CD4-positive, alpha-beta T cell treated with Interleukin-4 for 1 hour (primary cell): Measurements from ENCODE around the gene DNM3.

Experiments used
- DNase-seq, 2 donors: peaks; one replicate each; pipeline ENCODE4 v3.0.0-alpha.2; 2020 to 2022

DNM3 gene

DNA sequence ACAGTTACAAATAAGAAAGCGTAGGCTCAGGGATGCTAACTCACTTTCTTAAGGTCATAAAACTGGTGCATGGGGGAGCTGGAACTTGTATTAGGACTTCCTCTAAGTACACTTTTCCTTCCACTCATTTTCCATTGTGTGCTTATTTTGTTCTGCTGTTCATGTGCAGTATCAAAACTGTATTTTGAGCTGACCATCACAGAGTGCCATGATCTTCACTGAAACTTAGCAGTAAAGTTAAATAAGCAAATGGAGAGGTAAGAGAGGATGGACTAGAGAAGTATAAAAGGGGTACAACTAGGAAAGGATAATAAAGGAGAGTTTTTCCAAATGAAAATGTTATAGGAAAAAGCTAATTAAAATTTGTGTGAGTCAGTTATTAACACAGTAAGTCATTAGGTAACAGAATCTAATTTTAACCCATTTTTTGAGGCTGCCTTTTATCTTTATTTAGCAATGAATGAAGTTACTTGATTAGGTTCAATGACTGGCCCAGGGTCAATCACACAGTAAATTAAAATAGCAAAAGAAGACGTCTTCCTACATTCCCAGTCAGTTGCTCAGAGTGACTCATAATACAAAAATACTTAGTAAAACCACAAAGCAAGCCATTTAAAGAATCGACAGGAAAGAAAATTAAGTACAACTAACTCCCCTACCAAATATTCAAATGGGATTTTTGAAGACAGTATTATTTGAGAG, 413.4 kb downstream of the DNM3 start:
- no peak for DNase-seq

DNA sequence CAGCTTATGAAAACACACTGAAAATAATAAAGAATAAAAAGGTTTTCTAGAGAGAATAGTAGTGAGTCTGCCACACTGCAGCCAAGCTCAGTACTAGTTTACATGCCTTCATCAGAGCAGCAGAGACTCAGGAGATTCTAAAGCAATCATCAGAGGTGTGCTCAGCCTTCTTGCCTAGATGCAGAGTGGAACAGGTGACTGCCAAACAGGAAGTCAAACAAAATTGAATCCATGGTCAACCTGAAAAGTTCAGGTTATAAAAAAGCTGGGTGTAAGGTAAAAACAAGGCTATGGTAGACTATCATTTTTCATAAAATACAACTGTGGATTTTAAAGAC, 413.9 kb downstream of the DNM3 start:
- no peak for DNase-seq

DNA sequence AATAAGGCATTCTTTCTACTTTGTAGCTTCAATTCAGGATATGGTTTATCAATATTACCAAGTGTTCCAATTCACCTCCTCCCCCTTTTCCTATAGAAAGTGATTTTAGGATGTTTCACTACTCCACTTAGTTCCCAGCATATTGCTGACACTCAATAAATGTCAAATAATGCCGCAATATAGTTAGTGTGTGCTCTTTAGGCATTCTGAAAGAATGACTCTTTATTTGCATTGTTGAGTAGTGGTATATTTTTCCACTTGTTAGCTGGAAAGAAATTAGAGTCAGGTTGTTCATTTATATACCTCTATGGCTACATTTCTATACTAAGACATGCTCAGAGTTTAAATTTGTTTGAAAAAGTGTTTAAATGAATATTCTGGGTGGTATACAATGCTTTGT, 424.6 kb downstream of the DNM3 start:
- DNase-seq, result no peak

DNA sequence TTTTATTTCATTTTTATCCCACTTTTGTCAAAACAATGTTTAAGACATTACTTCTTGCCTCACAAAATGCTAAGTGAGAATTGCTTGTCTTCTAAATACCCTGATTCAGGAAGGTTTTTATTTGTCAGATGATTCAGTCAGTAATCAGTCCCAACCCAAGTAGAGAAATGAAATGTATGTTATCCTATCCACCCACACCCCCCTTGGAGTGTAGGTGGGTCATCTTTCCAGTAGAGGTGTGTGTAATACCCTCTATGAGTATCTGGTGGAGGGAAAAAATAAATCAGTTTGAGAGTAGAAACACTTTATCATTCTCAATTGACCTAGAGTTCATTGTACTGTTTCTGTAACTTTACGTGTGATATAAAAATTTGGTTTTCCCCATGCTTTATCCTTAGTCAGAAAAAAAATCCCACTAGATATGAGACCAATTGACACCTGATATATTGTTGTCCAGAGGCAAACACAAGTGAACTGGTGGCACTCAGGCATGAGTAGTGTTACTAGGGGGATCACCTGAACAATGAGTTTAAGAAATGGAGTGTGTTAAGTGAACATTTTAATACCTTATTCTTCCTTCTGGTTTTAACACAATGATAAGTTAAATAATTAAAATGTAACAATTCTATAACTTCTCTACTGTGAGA, 425.4 kb downstream of the DNM3 start:
- DNase-seq, result no peak

DNA sequence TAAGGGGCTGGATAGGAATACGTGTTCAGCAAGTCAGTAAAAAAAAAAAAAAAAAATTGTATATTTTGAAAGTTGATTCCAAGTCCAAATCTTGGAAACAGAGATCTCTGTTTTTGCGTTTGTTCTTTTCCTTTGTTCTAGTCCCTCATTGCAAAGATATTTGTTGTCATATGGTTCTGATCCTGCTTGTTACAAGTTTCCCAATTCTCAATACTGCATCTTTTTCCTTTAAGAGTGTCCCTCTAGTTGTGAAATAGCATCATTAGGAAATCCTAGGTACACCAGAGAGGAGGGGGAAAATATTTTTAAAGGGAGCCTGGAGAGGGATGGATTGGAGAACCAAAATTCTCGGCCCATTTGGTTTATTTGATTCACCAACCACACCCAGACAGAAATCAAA, 426.9 kb downstream of the DNM3 start:
- DNase-seq, result no peak

DNA sequence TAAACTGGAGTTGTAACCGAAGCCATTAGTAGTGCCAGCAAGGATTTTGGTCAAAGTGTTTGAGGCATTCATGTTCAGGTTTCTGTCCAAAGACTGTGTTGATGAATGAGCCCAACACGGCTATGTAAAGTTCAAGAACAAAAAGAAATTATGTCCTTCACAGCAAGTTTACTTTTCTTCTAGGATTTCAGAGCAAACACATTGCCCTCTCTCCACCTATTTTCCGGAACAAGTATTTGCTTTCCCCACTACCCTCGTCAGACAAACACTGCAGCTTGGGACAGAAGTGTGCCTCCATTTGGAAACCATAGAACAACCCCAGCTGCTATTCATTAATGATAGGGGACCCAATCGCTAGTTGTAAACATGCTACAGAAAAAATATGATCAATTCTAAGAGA, 427.8 kb downstream of the DNM3 start:
- no peak for DNase-seq

DNA sequence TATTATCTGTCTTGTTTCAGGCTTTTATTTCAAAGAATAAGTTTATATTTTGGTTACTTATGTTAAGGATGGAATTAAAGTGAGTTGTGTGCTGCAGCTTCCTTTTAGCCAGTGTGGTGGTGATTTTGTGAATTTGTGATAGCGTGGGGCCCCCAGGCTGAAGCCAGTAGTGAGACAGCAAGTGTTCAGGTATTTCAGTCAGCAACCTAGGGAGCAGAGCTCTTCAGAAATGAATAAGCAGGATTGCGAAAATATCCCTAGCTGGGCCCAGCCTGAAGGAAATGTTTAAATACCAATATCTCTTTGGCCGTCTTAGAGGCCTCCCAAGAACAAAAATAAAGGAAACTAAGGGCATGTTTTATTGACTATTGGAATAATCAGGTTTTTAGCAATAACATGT, 428.3 kb downstream of the DNM3 start:
- no peak for DNase-seq

DNA sequence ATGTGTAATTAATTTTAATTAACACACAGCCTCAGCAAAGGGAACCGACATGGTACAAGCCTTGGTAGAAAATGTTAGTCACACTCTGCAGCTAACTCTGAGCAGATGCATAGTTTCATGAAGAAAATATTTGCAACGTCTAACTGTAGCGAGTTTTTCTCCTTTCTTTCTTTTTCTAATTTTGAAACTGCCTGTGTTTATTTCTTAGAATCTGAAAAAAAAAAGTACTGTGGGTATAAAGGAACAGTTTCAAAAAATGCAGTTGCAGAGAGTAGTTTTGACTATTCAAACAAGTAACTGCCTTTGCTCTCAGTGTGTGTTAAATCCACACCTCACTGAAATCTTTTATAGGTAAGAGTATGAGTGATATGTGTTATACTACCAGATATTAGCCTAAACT, 429.3 kb downstream of the DNM3 start:
- DNase-seq, result no peak

DNA sequence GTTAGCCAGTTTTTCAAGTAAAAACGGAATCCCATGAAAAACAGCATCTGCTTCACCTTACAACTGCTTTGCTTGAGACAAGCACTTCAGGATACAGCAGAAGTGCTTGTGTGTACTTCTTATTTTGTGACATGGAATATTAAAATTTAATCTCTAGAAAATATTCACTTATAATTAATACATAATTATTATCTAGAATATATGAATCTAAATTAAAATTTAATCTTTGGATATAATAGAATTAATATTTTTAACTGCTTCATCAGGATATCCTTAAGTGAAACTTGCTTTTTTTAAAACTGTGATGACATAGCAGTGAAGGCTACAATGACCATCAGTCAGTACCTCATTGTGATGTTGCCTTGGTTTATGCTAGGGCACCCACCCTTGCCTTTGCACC, 430.8 kb downstream of the DNM3 start:
- DNase-seq, result no peak

DNA sequence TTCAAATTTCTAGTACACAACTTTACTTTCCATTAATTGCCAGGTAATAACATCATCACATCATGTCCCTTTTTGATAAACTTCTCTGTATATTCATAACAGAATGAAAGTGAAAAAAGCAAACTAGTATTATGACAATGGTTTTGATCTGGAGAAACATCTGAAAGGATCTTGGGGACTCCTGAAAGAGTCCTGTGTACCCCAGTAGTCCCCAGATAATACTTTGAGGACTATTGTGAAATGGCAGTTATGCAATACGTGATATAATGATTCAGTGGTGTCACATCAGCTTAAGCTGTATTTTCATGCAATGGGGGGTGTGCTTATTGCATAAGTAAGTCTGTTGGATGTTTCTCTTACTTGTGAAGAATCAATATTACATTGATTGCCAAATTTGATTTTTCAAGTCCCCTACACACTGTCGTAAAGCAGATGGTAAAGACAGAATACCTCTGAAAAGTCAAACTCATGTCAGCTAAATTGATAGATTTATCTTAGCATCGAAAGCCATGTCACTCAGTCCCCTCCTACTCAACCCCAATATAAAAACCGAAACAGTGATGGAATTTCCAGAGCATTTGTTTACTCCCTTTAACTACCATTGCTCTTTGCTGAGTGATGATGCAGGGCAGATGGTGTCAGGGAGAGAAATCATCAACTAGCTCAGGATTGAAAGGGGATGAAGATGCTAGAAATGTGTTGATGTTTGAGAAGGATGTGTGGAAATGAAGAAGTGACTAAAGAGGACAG, 432.5 kb downstream of the DNM3 start:
- DNase-seq, result no peak

DNA sequence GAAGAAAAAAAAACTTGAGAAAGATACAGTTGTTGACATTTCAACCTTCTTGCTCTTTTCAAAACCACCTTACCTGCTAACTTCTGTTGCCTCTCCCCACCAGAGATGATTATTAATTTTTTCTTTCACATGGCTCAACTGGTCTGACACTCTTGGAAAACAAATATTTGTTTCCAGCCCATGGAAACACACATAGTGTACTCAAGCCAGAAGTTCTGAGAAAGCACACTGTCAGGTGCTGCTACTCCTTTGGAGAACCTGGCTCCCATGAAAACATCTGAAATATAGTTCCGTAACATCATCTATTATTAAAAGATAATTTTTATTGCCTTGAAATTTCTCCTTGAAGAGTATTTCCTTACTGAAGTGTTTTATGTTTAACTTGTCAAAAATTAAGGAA, 434.2 kb downstream of the DNM3 start:
- DNase-seq, result no peak

DNA sequence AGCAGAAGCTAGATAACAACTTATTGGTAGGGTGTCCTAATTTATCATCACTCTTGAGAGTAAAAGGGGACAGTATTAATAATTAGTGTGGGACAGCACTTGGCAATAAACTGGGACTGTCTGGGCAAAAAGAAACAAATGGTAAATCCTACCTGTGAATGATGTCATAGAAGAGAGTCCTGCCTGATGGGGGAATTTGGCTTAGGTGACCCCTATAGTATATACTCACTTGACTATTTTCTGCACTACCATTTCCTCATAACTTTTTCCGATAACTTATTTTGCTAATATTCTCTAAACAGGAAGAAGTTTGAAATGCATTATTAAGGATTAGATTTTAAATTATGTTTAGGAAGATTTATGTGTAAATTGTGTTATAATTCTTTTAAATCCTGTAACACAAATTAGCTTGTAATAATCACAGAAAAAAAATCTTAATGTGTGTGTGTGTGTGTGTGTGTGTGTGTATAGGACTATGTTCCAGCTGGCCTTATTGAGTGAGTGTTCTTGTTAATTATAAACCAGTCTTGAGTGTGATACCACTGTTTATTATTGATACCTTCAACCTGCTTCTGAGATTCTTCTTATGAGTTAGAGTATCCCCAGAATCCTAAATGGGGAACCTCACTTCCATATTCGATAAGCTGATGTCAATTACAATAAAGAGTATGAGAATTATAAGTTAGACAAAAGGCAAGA, 435.0 kb downstream of the DNM3 start:
- DNase-seq, result no peak

DNA sequence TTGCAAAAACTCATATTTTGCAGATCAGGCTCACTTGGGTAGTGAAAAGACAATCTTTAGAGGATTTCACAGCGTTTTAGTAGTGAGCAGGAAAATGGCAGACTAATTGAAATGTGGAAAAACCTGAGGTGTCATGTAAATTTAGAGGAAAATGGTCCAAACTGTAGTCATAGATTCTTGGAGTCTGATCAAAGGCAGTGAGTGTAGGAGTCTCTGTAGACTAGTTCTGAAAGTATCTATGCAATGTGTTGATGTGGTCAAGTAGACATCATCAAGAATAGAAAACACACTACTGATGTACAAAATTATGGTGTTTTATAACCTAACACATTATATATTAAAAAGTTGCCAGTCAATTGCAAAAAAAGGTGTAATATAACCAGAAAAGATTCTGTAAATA, 436.0 kb downstream of the DNM3 start:
- DNase-seq, result no peak

DNA sequence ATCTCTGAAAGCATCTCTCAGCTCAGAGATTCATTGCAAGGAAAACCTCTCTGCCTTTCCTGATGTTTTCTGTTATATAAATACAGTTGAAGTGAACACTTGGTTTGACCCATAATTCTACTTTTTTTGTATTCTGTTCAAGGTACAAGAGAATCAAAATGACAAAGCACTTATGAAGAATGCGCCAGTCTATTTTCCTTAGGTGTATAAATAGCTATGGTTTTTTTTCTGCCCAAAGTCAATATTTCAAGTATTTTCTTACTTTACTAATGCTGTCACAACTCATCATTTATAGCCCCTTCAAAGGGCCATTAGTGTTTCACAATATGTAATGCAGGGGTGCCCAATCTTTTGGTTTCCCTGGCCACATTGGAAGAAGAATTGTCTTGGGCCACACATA, 436.7 kb downstream of the DNM3 start:
- no peak for DNase-seq

DNA sequence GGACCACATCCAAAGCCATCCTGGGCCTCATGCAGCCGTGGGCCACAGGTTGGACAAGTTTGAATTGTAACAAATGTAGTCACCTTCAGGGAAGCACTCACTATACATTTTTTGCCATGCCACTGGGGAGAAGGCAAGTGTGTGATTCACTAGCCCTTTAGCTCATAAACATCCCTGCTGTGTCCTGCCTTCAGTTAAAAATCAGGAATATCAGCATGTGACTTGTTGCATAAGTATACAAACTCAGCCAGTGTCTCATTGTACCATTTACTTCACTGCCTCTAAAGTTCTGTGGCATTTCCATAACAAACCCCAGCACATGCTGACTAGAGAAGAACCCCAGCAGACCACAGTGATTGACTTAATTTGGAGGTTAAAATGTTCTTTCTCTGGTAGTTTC, 437.2 kb downstream of the DNM3 start:
- DNase-seq, result no peak

DNA sequence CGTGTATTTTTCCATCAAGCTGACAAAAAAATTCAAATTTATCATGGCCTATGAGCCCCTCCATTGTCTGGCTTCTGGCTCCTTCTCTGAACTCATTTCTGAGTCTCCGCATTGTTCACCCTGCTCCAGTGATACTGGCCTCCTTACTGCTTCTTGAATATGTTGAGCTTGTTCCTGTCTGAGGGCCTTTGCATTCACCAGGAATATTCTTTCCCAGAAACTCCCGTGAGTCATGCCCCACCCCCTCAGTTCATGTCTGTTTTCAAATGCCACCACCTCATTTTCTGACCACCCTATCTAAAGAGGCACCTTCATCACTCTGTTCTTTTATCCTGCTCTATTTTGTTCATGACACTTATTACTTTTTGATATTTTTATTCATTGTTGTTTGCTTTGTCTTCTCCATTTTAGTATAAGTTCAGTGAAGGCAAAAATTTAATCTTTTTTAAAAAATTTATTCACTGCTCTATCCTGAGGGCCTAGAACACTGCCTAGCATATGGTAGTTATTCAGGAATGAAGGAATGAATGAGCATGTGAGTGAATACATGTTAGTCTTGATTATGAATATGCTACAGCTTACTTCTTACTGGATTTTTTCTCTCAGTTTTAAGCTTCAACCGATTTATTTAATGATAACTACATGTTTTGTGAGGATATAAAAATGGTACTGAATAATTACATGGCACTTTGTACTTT, 438.8 kb downstream of the DNM3 start:
- no peak for DNase-seq

DNA sequence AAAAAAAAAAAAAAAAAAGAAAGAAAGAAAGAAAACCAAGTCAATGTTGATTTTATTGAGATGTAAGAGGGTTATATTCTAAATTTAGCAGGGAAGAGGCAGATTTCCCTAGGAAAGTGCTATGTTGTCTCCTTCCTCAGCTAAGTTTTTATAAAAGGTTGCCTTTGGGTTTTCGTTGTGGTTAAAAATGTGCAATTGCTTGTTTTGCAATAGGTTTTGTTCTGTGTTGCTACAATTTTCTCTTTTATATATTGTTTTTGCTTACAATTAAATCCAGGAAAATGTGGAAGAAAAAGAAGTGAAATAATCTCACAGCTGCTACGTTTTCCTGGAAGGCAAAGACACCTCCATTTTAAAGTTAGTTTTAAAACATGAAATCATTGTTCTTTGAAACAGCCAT, 442.5 kb downstream of the DNM3 start:
- no peak for DNase-seq

DNA sequence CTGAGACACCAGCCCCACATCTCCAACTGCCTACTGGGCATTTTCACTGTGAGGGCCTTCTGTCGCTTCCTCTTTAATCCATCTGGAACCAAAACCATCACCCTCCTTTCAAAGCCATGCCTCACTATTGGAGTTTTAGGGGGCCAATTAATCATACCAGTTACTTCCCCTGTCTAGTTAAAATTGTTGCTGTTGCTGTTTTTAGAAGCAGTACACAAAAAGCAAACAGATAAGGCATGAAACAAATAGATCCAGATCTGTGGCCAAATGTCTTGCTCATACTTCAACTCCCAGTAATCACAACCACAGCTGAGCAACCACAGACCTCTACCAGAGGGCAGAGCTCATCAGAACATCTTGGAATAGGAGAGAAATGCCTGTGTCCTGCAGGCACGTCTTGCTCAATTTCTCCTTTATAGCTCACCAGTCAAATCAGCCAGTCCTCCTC, 445.4 kb downstream of the DNM3 start:
- no peak for DNase-seq

DNA sequence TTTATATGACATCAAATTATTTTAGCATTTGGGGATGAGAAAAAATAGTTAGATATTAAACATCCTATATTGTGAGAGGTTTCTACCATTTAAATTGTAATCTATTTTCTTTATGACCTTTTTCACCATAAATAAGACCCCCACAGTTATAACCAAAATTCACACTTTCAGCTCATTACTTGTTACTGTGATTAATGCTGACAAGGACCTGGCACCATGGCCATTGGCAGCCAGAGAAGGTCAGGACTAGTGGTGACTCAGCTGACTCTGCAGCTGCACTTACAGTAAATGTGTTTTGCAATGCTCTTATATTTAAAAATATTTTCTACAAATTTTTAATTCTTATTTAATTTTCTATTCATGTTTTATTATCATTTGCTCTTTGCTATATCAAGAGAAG, 445.9 kb downstream of the DNM3 start:
- no peak for DNase-seq

DNA sequence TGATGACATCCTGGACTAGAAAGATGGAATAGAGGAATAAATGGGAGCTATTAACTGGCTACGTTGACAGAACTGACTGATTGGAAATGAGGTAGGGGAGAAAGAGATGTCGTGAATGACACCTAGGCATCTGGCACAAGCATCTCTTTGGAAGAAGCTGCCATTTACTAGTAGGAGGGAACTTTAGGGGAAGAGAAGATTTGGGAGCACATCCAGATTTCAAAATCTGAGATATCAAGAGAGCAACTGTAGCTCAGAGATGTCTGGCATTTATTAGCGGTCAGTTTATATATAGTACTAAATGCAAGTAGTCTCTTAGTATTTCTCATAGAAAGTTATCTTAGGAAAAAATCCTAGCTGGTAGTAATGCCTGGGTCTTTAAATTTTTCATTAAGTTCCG, 447.3 kb downstream of the DNM3 start:
- no peak for DNase-seq

DNA sequence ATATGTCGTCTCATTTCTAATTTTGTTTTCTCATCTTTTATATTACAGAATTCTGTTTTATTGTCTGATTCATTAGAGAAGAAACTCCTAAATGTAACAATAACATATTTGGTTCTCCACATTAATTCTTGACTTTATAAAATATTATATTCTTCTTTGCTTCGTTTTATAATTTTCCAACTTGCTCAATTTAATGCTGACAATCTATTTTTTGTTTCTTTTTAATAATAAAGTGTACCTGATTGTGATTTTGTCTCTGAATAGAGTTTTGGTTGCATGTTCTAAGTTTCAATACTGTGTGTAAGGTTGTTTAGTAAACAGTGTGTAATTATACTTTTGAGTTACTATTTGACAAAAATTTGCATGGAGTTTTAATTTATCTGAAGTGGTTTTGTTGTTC, 448.1 kb downstream of the DNM3 start:
- DNase-seq, result no peak

DNA sequence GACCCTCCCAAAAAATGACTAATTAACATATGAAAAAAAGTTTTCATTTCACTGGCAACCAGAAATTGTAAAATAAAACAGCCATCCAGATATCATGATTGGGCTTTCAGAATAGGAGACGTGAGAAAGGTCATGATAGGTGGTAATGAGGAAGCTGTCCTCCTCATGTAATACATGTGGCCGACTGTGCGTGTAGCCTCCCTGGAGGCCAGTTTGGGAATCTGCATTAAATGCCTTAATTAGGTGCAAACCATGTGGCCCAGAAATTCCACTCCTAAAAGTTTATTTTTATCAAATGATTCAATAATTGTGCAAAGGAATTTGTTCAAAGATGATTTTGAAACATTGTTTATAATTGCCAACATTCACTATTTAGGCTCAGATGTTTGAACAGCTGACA, 451.5 kb downstream of the DNM3 start:
- no peak for DNase-seq

DNA sequence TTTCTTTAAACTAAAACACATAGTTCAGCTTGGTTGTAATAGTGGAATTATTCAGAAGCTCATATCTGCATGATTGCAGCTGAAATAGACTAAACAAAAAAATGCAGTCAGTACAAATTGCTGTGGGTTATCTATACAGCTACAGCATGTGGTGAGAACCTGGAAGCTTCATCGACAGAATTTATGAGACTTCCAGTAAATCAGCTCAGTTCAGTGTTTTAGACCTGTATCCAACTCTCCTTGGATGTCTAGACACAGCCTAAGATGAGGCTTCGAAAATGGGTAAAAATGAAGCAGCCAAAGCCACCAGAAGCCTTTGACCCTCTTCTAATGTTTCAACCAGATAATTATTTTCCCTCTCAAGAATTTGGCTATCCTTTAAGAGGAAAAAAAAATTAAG, 452.1 kb downstream of the DNM3 start:
- no peak for DNase-seq
